DMS 273 (cell line): ENCODE data around the gene SLC36A2.
"Not testable (repeated sequence)": the region's sequence is repeated elsewhere in the genome, so short reads cannot be mapped to it uniquely, and the experiment has no call there.

Experiments used
- DNase-seq: peaks from one replicate; lab custom pipeline; 2025; ENCODE audit not compliant: unreplicated experiment; lab: John Stamatoyannopoulos, UW

SLC36A2 gene

DNA sequence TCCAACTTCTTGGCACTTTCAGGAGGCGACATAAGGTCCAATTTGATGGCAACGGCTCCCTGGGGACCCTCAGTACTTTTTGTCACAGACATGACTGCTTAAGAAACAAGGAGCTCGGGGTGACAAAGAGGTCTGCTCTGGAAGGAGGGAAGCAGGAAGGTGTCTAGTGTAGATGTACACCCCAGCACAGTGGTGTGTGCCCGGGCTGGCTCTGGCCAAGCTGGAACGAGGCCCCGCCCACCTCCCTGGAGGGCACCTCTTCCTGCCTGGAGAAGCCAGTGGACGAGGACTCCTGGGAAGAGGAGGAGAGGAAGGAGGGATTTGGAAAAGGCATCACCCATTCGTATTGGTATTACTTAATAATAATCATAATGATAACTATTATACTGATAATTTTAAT is at the start of gene SLC36A2:
TSS of gene SLC36A2 (minus strand) at position 191 of the 400 bp plus-strand sequence. CDS start at position 92, 99 bp downstream.
- DNase-seq, result no peak

DNA sequence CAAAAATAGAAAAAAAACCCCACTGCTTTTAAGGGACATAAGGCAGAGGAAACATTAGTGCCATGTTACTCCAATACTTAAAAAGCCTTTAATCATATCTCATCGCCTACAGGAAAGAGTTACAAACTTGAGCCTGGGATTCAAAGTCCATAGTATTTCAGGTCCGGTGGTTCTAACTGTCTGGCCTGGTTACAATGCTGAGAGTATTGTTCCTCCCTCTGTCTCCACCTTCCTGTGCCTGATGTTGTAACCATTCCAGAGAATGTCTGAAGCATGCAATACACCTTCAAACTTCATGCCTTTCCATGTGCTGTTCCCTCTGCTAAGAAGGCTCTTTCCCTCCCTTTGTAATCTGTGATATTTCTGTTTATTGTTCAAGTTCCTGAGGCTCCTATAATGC is 41.6 kb upstream of the SLC36A2 start:
- no peak for DNase-seq

DNA sequence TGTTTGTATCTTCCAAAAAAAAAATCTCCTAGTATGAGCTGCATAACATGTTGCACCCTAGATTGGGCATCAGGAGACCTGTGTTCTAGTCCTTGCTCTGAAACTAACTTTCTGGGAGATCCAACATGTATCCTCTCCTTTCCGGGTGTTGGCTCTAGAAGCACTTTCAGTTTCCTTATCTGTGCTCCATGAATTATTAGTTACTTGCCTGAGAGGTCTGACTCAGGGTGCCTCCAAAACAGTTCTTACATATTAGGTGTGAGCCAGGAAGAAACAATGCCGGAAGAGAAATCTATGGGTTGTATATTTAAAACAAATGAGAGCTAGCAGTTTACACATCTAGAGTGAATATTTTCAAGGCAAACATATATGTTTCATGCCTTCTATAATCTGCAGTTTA is 36.7 kb upstream of the SLC36A2 start:
- no peak for DNase-seq

- DNase-seq, result peak; percentile 31
Observed at GRCh38 chr5:151383011-151383410, 35.7 kb upstream of the SLC36A2 start.

DNA sequence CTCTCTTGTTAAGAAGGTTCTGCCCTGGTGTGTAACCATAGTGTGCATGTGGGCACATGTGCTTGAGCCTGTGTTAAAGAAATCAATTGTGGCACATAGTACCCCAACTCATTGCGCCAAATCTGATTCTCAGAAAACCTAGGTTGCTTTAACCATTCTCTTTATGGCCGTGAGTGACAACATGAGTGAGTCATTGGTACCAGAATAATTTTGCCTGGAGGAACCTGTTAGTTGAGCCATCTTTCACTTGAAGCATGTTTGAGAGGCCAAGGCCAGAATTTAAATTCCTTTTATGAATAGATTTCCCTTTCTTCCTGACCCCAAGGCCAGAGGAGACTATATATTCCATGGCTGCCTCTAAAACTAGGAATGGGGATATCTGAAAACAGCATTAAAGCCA is 35.2 kb upstream of the SLC36A2 start:
- no peak for DNase-seq

GRCh38 chr5:151381899-151382298 is 34.5 kb upstream of the SLC36A2 start:
- no peak for DNase-seq

DNA sequence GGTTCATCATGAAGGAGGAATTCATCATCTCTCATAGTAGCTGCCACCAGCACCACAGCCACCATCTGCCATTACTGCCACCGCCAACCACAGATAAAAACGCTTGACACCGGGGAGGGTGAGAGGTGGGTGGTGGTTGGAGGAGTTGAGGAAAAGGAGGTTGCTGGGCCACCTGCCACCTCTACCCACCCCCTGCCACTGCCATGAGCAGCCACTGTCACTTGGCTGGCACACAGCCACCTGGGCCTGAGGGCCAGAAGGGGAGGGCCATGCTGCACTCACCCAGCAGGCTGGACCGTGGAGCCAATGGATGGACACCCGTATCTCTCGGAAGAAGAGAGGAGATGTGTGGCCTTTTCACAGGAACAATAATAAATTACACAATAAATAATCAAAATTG is 31.3 kb upstream of the SLC36A2 start:
- no peak for DNase-seq

- no peak for DNase-seq
Observed at GRCh38 chr5:151374539-151374938, 27.2 kb upstream of the SLC36A2 start.

- DNase-seq, result not testable (repeated sequence)
Observed at GRCh38 chr5:151367038-151367437, 19.7 kb upstream of the SLC36A2 start.

DNA sequence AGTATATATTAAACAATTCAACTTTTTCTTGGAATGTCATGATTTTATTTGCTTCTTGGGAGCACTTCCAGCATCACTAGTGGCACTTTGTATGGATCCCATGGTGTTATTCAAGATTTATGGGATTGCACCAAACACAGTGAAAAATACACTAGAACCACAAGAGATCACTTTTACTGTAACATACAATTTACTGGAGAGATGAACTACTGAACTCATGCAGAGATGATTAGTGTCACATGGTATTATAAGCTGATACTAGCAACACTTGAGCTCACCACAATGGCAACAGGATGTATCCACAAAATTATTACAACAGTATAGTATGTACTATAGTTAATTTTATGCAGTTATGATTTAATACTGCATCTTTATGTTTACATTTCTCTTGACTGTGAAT is 16.3 kb upstream of the SLC36A2 start:
- DNase-seq, result no peak

- DNase-seq, result no peak
Observed at GRCh38 chr5:151362970-151363369, 15.6 kb upstream of the SLC36A2 start.

DNA sequence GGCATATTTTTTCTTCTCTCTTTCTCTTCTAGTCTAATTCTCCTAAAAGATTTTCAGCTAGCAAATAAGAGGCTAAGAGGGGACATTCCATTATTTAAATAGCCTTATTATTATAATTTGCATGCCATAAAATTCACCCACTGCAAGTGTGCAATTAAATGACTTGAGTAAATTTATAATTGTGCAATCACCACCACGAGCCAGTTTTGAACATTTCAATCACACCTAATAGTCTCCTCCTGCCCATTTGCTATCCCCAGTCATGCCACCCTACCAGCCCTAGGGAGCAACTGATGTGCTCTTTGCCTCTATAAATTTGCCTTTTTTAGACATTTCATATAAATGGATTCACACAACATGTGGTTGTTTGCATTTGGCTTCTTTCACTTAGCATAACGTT is 12.0 kb upstream of the SLC36A2 start:
- no peak for DNase-seq

DNA sequence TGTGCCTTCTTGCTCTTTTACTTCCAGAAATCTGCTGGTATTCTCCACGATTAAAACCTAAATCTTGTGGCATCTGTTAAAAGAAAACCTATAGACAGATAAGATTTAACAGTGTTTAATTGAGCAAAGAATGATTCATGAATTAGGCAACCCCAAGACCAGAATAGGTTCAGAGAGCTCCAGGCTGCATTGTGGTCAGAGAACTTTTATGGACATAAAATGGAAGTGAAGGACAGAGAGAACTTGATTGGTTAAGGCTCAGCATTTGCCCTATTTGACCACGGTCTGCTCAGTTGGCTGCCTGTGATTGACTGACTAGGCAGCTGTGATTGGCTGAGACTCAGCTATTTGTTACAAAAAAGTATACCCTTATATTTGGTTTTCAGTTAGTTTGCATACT is 10.4 kb upstream of the SLC36A2 start:
- DNase-seq, result no peak

- no peak for DNase-seq
Observed at GRCh38 chr5:151357097-151357496, 9.7 kb upstream of the SLC36A2 start.

GRCh38 chr5:151351671-151352070 is 4.3 kb upstream of the SLC36A2 start:
- no peak for DNase-seq

GRCh38 chr5:151348789-151349188 is 1.4 kb upstream of the SLC36A2 start:
- DNase-seq, result no peak

GRCh38 chr5:151345808-151346478 is 1.4 kb downstream of the SLC36A2 start:
- peak; percentile 14 for DNase-seq

GRCh38 chr5:151345187-151345807 is 2.1 kb downstream of the SLC36A2 start:
- DNase-seq, result no peak

- DNase-seq, result no peak
Observed at GRCh38 chr5:151344088-151344487, 3.3 kb downstream of the SLC36A2 start.

DNA sequence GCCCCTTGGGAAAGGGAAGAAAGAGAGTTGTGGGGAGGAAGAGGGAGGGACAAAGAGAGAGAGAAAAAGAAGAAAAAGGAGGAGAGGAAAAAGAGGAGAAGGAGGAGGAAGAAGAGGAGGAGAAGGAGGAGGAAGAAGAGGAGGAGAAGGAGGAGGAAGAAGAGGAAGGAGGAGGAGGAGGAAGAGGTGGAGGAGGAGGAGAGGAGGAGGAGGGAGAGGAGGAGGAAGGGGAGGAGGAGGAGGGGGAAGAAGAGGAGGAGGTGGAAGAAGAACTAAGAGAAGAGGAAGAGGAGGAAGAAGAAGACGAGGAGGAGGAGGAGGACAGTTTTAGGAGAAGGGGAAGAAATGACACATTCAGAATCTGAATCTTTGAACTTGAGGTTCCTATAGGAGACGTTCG is 7.4 kb downstream of the SLC36A2 start:
- DNase-seq, result no peak

DNA sequence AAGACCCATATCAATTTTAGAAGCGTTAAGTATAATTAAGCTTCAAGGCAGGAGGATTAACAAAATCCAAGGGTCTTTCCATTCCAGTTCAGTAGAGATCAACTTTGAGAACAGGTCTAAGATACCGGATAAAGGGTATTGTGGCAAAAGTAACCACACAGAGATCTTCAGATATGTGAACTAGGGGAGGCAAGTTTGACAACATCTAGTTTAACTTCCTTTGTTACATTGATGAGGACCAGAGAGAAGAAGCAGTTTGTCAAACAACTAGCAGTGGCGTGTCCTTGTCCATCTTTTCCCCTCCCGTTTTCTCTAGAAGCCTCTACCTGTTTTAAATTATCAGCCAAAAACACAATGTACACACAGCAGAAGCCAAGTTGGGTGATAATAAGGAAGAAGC is 8.6 kb downstream of the SLC36A2 start:
- no peak for DNase-seq

DNA sequence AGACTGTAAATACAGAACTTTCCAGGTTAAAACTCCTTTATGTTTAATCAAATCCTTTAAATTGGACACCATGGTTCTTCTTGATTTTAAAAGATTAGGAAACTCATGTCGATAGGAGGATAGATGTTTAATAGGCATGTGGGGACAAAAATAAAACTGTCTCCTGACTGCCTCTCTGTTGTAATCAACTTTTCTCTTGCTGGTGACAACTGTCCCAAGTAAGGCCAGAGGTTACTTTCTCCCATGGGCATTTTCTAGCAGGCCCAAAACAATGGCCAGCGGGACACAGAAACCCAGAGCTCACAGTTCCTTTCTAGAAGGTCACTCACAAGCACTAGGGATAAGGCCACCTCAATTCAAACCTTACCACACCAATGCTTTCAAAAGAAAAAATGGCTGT is 14.5 kb downstream of the SLC36A2 start:
- DNase-seq, result no peak

DNA sequence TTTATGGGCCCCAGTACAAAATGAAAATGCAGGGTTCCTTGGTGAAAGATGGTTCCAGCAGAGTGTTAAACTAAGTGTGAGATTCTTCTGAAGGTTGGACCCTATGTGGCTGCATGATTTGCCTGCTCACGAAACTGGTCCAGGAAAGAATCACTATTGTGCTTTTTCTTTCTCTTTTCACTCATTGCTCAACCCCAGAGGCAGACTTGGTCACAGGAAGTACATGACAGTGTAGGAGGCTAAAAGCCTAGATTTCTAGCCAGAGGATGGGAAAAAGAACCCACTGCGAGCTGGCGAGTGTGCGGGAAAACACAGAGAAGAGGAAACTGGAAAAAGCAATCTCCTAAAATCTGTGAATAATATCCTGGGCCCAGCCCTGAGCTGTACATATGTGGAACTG is 18.6 kb downstream of the SLC36A2 start:
- DNase-seq, result no peak
